Epidermal melanocyte (primary cell): Measurements from ENCODE around the gene DAAM1.

Source experiments
- DNase-seq: peaks from one replicate; pipeline ENCODE4 v3.0.0; 2011; ENCODE audit warnings: low spot score; ENCODE audit not compliant: insufficient read length

Gene DAAM1

GRCh38 chr14:59217011-59217410 is 28.5 kb downstream of the DAAM1 start:
- no peak for DNase-seq

- no peak for DNase-seq
Measured at GRCh38 chr14:59221568-59221967, 33.1 kb downstream of the DAAM1 start.

GRCh38 chr14:59224341-59224740 is 35.9 kb downstream of the DAAM1 start:
- DNase-seq = no peak

- DNase-seq = no peak
Measured at GRCh38 chr14:59225281-59225680, 36.8 kb downstream of the DAAM1 start.

- DNase-seq = no peak
Measured at GRCh38 chr14:59228421-59228820, 40.0 kb downstream of the DAAM1 start.

GRCh38 chr14:59229653-59230406 is 41.4 kb downstream of the DAAM1 start:
- DNase-seq = no peak

- no peak for DNase-seq
Measured at GRCh38 chr14:59236195-59236594, 47.7 kb downstream of the DAAM1 start.

GRCh38 chr14:59238216-59238615 is 49.7 kb downstream of the DAAM1 start:
- DNase-seq = no peak

- no peak for DNase-seq
Measured at GRCh38 chr14:59239022-59239421, 50.6 kb downstream of the DAAM1 start.

GRCh38 chr14:59240356-59240755 is 51.9 kb downstream of the DAAM1 start:
- DNase-seq = no peak

GRCh38 chr14:59241121-59241520 is 52.7 kb downstream of the DAAM1 start:
- no peak for DNase-seq

- DNase-seq = no peak
Measured at GRCh38 chr14:59243174-59243573, 54.7 kb downstream of the DAAM1 start.

GRCh38 chr14:59244581-59244980 is 56.1 kb downstream of the DAAM1 start:
- DNase-seq = no peak

- DNase-seq = no peak
Measured at GRCh38 chr14:59245809-59246295, 57.4 kb downstream of the DAAM1 start.

GRCh38 chr14:59246566-59246965 is 58.1 kb downstream of the DAAM1 start:
- no peak for DNase-seq

GRCh38 chr14:59247801-59248584 is 59.5 kb downstream of the DAAM1 start:
- DNase-seq = no peak

GRCh38 chr14:59249029-59249428 is 60.6 kb downstream of the DAAM1 start:
- DNase-seq = no peak

GRCh38 chr14:59251811-59252771 is 63.6 kb downstream of the DAAM1 start:
- DNase-seq = no peak

GRCh38 chr14:59252772-59253500 is 64.5 kb downstream of the DAAM1 start:
- no peak for DNase-seq

GRCh38 chr14:59253527-59253926 is 65.1 kb downstream of the DAAM1 start:
- no peak for DNase-seq
